HG03135 (cell line): ENCODE measurements around the gene HMGB4.

Source experiments
- ATAC-seq: cut with Tn5 transposase; IDR thresholded peaks from one replicate; pipeline ENCODE4 v1.9.1; 2021; ENCODE audit warnings: mild to moderate bottlenecking, moderate library complexity; ENCODE audit not compliant: unreplicated experiment

The HMGB4 gene

DNA sequence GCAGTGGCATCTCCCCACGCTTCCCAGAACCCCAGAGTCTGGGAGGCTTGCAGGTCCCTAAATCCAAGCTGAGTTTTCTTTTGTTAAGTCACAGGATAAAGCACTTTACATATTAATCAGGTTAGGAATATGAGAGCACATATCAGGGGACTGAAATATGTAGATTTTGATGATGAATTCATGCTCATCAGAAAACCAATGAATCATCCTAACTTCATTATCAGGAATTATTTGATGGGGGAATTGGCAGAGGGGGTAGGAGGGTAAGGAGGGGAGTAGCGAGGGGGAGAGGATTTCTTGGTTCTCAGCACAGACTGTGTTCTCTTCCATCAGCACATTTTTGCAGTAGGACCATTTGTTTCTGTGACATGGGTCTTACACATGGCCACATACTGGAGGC lies 32.1 kb downstream of the HMGB4 start:
- no peak for ATAC-seq

- ATAC-seq = no peak
These were observed 33.3 kb downstream of the HMGB4 start for GRCh38 chr1:33897092-33897725.

- ATAC-seq = no peak
These were observed 34.5 kb downstream of the HMGB4 start for GRCh38 chr1:33898406-33898805.

GRCh38 chr1:33898881-33899280 lies 35.0 kb downstream of the HMGB4 start:
- ATAC-seq = no peak

GRCh38 chr1:33899746-33900145 lies 35.9 kb downstream of the HMGB4 start:
- no peak for ATAC-seq

GRCh38 chr1:33902486-33903209 lies 38.8 kb downstream of the HMGB4 start:
- ATAC-seq = peak; percentile 78

- ATAC-seq = peak; percentile 74
These were observed 39.3 kb downstream of the HMGB4 start for GRCh38 chr1:33903210-33903589.

GRCh38 chr1:33905241-33905640 lies 41.4 kb downstream of the HMGB4 start:
- ATAC-seq = no peak

GRCh38 chr1:33906156-33906555 lies 42.3 kb downstream of the HMGB4 start:
- no peak for ATAC-seq

DNA sequence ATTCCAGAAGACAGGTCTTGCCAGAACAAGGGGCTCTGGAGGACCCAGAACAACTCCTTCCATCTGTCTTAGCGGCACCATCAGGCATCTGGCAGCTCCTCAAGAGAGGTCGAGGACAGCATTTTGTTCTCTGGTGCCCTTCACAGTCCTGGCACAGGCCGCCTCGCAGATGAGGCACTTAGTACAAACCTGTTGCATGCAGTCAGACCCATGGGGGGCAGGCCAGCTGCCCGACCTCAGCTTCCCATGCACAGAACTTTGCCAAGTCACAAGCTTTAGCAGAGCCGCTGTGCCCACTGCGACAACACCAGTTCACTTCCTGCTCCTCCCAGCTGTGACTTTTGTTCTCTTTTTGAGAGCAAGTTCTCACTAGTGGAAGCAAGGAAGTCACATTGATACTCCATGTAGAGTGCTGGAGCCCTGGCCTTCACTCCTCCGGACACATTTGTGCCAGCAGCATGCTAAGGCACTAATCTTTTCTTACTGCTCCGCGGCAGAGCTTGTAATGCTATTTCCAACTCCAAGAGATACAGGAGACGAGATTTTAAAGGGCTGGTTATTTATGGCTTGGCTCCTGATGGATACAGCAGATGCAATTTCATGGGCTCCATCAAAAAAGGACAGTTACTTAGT lies 44.6 kb downstream of the HMGB4 start:
- ATAC-seq = no peak
